K562 (cell line): ENCODE results near the gene ARHGAP33. TPM values are rescaled to one million over a fixed set of nuclear protein-coding genes. Genes with fewer than 3 reads are reported as not detected.

Experiments
- CREM ChIP-seq: IDR thresholded peaks from 2 replicates; pipeline ENCODE4 v1.6.1; 2014; ENCODE audit warnings: antibody characterized with exemption, low read depth
- CTBP1 ChIP-seq: fragments of 450-650 bp; IDR thresholded peaks from 2 replicates; pipeline ENCODE4 v1.6.1; 2016; ENCODE audit warnings: borderline replicate concordance
- DMBX1 ChIP-seq: fragments of 250-450 bp; sonication (Bioruptor Pico); IDR thresholded peaks from 2 replicates; pipeline ENCODE4 v1.8.0; 2022; ENCODE audit warnings: inconsistent platforms, mild to moderate bottlenecking, moderate library complexity, borderline replicate concordance
- FOS ChIP-seq: IDR thresholded peaks from 3 replicates; pipeline ENCODE4 v1.6.1; 2011; ENCODE audit not compliant: insufficient read length; ENCODE audit errors: extremely low read depth
- GTF2F1 ChIP-seq: IDR thresholded peaks from 2 replicates; pipeline ENCODE4 v1.6.1; 2011; ENCODE audit warnings: low read depth, low read length, improper control_type of control experiment
- HDAC8 ChIP-seq: fragments of 450-650 bp; IDR thresholded peaks from 2 replicates; pipeline ENCODE4 v1.6.1; 2016; ENCODE audit warnings: mild to moderate bottlenecking, missing genetic modification characterization, moderate library complexity, missing compliant biosample characterization
- L3MBTL2 ChIP-seq: fragments of 450-650 bp; IDR thresholded peaks from 2 replicates; pipeline ENCODE4 v1.6.1; 2016; ENCODE audit warnings: mild to moderate bottlenecking, moderate library complexity
- MYC ChIP-seq, 2 experiments: fragments of 250-450 bp in 1 of 2; sonication (Bioruptor Pico) in 1 of 2; IDR thresholded peaks; 2 replicates each; pipeline versions ENCODE4 v1.5.1 to v1.6.1; 2012 to 2021; ENCODE audit warnings: low read depth in 2 of 2, borderline replicate concordance in 1 of 2, improper control_type of control experiment in 1 of 2, low read length in 1 of 2, mild to moderate bottlenecking in 1 of 2, moderate library complexity in 1 of 2
- POLR2G ChIP-seq: fragments of 200-400 bp; formaldehyde crosslinking; IDR thresholded peaks from 2 replicates; pipeline ENCODE4 v1.6.1; 2017; ENCODE audit warnings: low read depth, mild to moderate bottlenecking, antibody characterized with exemption, low read length, moderate library complexity
- RBFOX2 ChIP-seq: fragments of 200-400 bp; formaldehyde crosslinking; IDR thresholded peaks from 2 replicates; pipeline ENCODE4 v1.6.1; 2017; ENCODE audit warnings: low read depth, mild to moderate bottlenecking, low read length, moderate library complexity
- SMAD3 ChIP-seq: fragments of 450-650 bp; formaldehyde crosslinking; conservative IDR thresholded peaks from 2 replicates; pipeline ENCODE4 v1.4.0; 2020; ENCODE audit warnings: mild to moderate bottlenecking
- SP1 ChIP-seq: sonication (generic); formaldehyde crosslinking; IDR thresholded peaks from 2 replicates; pipeline ENCODE4 v1.8.1; 2022; ENCODE audit warnings: mild to moderate bottlenecking, missing genetic modification reagents
- TAF9B ChIP-seq: fragments of 450-650 bp; IDR thresholded peaks from 2 replicates; pipeline ENCODE4 v1.6.1; 2018; ENCODE audit warnings: mild to moderate bottlenecking; ENCODE audit not compliant: partially characterized antibody
- ZFX ChIP-seq: sonication (generic); formaldehyde crosslinking; IDR thresholded peaks from 2 replicates; pipeline ENCODE4 v1.8.0; 2022; ENCODE audit warnings: mild to moderate bottlenecking, missing genetic modification reagents, moderate library complexity
- ZKSCAN1 ChIP-seq: fragments of 150-350 bp; IDR thresholded peaks from 2 replicates; pipeline ENCODE4 v1.6.1; 2016; ENCODE audit warnings: low read depth, low read length
- ZNF165 ChIP-seq: fragments of 250-450 bp; sonication (Bioruptor Pico); IDR thresholded peaks from 2 replicates; pipeline ENCODE4 v1.4.0; 2020; ENCODE audit warnings: borderline replicate concordance
- polyA plus RNA-seq, 8 experiments: library from polyadenylated mRNA; depleted of rRNA in 4 of 8; stranded (reverse) in 5 of 8; unstranded in 3 of 8; fragments of >200 nt; fragmentation: Nextera tagmentation in 2 of 8; fragmentation: Illumina TruSeq in 1 of 8; extraction: Ambion mirVana in 2 of 8; extraction: Trizol in 1 of 8; gene quantifications; 2 replicates each; pipeline versions ENCODE4 v1.2.1 to v1.2.3, GENCODE V29; 2011 to 2014; ENCODE audit warnings: inconsistent platforms in 1 of 8, missing spikeins in 1 of 8
- total RNA-seq, 7 experiments: library from RNA; depleted of rRNA in 6 of 7; stranded (reverse); fragments of >200 nt in 6 of 7; fragmentation: Illumina TruSeq in 2 of 7; extraction: Trizol in 2 of 7; gene quantifications; 2 replicates each; pipeline versions ENCODE4 v1.2.1 to v1.2.3, GENCODE V29; 2011 to 2021; ENCODE audit warnings: low replicate concordance in 1 of 7
- TF ChIP-seq, protein P1 (sequence below): fragments of 250-450 bp; sonication (Bioruptor Pico); IDR thresholded peaks from 2 replicates; pipeline ENCODE4 v1.5.0; 2021; ENCODE audit warnings: mild to moderate bottlenecking, borderline replicate concordance
- TF ChIP-seq, protein P2 (sequence below), 2 experiments: fragments of 450-650 bp; conservative IDR thresholded peaks; 2 replicates each; pipeline ENCODE4 v1.6.1; 2017; ENCODE audit warnings: mild to moderate bottlenecking in 2 of 2, moderate library complexity in 2 of 2
- TF ChIP-seq, protein P3 (sequence below): IDR thresholded peaks from 2 replicates; pipeline ENCODE4 v1.6.1; 2016; ENCODE audit warnings: missing genetic modification characterization, missing compliant biosample characterization
- TF ChIP-seq, protein P4 (sequence below): fragments of 450-650 bp; IDR thresholded peaks from 2 replicates; pipeline ENCODE4 v1.6.1; 2014; ENCODE audit warnings: low read depth, mild to moderate bottlenecking, moderate library complexity, borderline replicate concordance

The ARHGAP33 gene
- total and polyA plus RNA-seq, 9 of the 15 experiments (the other 6 are each of a cell fraction or from before 2014, with no cell fraction given), result 0.06 to 26.6 (median 1.6) TPM; not detected in 1

DNA sequence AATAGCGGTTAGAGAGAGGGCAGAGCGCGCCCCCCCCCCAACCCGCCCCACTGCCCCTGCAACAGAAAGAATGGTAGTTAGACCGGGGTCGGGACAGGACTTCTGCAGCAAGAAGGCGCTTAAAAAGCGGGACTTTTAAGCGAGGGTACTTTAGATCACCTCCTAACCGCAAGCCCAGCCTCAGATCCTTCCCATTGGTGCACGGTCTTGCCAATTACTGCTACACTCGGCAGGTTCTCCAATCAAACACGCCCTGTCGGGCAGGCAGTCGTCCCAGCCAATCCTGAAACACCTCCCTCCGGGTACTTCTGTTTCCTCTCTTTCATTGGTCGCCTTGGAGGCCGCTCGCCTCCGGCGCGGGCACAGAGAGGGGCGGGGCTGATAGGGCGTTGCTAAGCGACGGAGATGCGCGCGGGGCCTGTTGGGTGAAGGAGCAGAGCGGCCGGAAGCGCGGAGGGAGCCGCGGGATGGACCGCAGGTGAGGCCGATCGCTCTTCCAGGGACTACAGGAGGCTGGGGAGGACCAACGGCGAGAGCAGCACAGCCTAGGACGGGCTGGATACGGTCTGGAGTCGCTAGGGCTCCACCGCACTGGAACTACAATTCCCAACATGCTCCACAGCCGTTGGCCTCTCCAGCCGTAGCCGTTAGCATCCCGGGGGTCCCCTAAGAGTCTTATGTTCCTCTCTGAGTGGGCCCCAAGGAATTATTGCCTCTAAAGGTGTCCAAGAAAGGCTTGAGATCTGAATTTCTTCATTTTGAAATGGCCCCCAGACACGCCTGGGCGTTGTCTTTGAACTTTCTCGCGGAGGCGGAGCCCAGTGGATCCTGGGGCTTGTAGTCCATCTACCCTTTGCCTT is 17.4 kb upstream of the ARHGAP33 start, which contains the start of gene PROSER3 (continued):
- TF ChIP-seq MYC (IDR thresholded peaks at IDR 0.05; ENCODE audit: low read depth, low read length) (peak; percentile 49), MYC (CRISPR knock-in tag; IDR thresholded peaks at IDR 0.05; ENCODE audit: borderline replicate concordance, low read depth) (peak; percentile 46; the same call in 1 of the 2 replicates), FOS (peak; percentile 100), RBFOX2 (peak; percentile 80), TAF9B (no peak), ZFX (CRISPR knock-in tag) (peak; percentile 73), CREM (peak; percentile 63), SMAD3 (CRISPR knock-in tag) (no peak), SP1 (peak; percentile 87), POLR2G (peak; percentile 83), ZKSCAN1 (no peak), GTF2F1 (peak; percentile 55; the same call in 1 of the 2 replicates), ZNF165 (0 out of 2 replicates have a peak, but pooled peaks have one; percentile 39), CTBP1 (peak; percentile 80; the same call in 1 of the 2 replicates), L3MBTL2 (peak; percentile 60), HDAC8 (tag) (peak; percentile 70; the same call in 1 of the 2 replicates), DMBX1 (CRISPR knock-in tag) (peak; percentile 51; the same call in 1 of the 2 replicates)
- TF ChIP-seq, protein P1, sequence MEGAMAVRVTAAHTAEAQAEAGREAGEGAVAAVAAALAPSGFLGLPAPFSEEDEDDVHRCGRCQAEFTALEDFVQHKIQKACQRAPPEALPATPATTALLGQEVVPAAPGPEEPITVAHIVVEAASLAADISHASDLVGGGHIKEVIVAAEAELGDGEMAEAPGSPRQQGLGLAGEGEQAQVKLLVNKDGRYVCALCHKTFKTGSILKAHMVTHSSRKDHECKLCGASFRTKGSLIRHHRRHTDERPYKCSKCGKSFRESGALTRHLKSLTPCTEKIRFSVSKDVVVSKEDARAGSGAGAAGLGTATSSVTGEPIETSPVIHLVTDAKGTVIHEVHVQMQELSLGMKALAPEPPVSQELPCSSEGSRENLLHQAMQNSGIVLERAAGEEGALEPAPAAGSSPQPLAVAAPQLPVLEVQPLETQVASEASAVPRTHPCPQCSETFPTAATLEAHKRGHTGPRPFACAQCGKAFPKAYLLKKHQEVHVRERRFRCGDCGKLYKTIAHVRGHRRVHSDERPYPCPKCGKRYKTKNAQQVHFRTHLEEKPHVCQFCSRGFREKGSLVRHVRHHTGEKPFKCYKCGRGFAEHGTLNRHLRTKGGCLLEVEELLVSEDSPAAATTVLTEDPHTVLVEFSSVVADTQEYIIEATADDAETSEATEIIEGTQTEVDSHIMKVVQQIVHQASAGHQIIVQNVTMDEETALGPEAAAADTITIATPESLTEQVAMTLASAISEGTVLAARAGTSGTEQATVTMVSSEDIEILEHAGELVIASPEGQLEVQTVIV (CRISPR knock-in tag), result no peak
- TF ChIP-seq, protein P2, sequence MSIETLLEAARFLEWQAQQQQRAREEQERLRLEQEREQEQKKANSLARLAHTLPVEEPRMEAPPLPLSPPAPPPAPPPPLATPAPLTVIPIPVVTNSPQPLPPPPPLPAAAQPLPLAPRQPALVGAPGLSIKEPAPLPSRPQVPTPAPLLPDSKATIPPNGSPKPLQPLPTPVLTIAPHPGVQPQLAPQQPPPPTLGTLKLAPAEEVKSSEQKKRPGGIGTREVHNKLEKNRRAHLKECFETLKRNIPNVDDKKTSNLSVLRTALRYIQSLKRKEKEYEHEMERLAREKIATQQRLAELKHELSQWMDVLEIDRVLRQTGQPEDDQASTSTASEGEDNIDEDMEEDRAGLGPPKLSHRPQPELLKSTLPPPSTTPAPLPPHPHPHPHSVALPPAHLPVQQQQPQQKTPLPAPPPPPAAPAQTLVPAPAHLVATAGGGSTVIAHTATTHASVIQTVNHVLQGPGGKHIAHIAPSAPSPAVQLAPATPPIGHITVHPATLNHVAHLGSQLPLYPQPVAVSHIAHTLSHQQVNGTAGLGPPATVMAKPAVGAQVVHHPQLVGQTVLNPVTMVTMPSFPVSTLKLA (conservative IDR thresholded peaks at IDR 0.05), result peak; percentile 24 to 64
- TF ChIP-seq, protein P3, sequence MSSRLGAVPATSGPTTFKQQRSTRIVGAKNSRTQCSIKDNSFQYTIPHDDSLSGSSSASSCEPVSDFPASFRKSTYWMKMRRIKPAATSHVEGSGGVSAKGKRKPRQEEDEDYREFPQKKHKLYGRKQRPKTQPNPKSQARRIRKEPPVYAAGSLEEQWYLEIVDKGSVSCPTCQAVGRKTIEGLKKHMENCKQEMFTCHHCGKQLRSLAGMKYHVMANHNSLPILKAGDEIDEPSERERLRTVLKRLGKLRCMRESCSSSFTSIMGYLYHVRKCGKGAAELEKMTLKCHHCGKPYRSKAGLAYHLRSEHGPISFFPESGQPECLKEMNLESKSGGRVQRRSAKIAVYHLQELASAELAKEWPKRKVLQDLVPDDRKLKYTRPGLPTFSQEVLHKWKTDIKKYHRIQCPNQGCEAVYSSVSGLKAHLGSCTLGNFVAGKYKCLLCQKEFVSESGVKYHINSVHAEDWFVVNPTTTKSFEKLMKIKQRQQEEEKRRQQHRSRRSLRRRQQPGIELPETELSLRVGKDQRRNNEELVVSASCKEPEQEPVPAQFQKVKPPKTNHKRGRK (tag), result no peak
- TF ChIP-seq, protein P4, sequence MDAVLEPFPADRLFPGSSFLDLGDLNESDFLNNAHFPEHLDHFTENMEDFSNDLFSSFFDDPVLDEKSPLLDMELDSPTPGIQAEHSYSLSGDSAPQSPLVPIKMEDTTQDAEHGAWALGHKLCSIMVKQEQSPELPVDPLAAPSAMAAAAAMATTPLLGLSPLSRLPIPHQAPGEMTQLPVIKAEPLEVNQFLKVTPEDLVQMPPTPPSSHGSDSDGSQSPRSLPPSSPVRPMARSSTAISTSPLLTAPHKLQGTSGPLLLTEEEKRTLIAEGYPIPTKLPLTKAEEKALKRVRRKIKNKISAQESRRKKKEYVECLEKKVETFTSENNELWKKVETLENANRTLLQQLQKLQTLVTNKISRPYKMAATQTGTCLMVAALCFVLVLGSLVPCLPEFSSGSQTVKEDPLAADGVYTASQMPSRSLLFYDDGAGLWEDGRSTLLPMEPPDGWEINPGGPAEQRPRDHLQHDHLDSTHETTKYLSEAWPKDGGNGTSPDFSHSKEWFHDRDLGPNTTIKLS, result peak; percentile 85; the same call in 1 of the 2 replicates
